Articular chondrocyte of knee joint (primary cell): ENCODE data around the gene LIN9. TPM values are rescaled to one million over a fixed set of nuclear protein-coding genes. Genes with fewer than 3 reads are reported as not detected.

ENCODE experiments used
- total RNA-seq: library from RNA; depleted of rRNA; stranded (reverse); fragments of >200 nt; gene quantifications from 2 replicates; pipeline ENCODE4 v1.2.3, GENCODE V29; 2012

Gene LIN9, protein sequence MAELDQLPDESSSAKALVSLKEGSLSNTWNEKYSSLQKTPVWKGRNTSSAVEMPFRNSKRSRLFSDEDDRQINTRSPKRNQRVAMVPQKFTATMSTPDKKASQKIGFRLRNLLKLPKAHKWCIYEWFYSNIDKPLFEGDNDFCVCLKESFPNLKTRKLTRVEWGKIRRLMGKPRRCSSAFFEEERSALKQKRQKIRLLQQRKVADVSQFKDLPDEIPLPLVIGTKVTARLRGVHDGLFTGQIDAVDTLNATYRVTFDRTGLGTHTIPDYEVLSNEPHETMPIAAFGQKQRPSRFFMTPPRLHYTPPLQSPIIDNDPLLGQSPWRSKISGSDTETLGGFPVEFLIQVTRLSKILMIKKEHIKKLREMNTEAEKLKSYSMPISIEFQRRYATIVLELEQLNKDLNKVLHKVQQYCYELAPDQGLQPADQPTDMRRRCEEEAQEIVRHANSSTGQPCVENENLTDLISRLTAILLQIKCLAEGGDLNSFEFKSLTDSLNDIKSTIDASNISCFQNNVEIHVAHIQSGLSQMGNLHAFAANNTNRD
- 5.9 and 8.1 TPM in 2 replicates for total RNA-seq

DNA sequence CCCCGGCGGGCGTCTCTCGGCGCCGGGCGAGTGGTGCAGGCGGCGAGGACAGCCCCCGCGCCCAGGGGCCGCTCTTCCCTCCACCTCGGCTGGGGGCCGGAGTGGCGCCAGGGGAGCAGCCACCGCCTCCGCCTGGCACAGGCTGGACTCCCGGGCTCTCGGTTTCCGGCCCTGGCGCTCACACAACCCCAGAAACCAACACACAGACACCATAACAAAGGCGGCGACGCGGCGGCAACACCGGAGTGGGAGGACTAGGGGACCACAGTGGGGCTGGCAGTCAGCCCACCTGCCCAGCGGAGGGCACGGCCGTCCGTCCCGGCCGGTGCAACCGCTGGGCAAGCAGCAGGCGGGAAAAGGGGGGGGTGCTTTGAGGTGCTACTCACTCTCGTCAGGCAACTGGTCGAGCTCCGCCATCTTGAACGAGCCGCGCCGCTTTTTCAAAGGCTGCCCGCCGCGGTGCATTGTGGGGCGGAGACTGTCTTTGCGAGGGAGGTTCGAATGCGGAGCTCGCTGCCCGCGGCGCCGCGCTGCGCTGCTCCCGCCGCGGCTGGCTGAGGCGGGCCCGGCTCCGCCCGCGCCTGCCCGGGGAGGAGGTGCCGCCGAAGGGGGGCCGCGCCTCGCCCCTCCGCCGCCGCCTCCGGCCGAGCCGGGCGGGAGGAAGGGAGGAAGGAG is at the start of gene LIN9:
Gene LIN9 (minus strand): TSS at position 442 of the 675 bp plus-strand sequence. CDS start 25 bp downstream, at position 417.

DNA sequence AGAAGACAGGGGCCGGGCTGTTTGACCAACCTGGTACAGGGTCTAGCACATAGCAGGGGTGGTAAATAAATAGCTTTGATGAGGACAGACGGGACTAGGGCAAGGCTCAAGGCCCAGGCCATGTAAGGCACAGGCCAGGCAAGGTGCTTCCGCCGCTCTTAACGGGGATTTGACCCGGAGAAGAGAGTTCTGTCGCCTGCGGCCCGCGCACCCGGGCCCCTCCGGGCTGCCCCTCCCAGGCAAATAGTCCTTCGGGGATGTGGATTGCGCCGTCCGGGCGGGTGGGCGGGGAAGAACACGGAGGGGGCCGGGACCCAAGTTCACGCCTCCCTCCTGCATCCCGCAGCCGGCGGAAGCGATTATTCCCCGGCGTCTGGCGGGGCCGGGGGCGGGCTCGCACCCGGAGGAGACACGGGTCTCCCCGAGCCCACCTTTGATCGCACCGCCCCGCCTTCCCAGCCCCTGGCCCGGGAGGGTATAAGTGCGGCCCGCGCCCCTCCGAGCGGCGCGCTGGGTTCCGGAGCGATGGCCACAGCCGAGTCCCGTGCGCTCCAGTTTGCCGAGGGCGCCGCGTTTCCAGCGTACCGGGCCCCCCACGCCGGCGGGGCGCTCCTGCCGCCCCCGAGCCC is 85.7 kb downstream of the LIN9 start, which contains the start of gene MIXL1:
Gene MIXL1 (plus strand): TSS at position 508 of the 629 bp plus-strand sequence. CDS start 18 bp downstream, at position 526.

DNA sequence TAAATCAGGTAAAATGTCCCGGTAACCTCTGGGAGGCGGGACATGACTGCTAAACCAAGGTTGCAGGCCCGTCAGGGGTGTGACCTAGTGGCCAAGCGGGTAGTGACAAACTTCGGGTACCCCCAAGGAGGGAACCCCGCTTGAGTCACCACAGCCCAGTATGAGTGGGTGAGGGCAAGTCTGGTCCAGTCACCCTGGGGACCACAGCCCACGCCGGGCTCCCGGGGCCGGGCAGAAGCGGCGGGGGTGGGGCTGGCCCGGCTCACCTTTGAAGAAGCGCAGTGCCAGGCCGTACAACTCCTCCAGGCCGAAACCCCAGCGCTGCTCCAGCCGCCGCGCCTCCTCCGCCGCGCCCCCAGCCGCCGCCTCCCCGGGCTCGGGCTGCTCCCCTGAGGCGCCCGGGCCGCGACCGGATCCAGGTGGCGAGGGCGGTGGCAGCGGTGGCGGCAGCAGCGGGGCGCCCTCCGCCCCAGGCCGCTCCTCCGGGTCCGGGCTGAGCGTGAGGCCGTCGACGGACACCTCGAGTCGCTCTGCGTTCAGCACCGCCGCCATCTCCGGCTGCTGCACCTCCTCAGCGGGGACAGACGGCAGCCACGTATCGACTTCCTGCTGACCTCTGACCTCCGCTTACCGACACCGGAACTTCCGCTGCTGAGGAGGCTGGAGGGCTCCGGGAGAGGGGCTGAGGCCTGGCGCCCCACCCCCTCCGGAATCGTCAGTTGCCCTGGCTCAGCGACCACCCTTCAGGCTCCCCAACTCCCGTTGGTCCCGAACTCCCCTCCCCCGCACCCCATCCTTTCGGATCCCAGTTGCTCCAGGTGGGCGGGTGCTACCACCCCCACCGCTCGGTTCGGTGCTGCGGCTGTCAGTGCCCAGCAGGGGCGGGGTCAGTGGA is 122.6 kb downstream of the LIN9 start, which contains the start of gene ACBD3:
Gene ACBD3 (minus strand): TSS at position 618 of the 895 bp plus-strand sequence. CDS start 66 bp downstream, at position 552.

Other genes starting within 250 kb of the LIN9 start
- gene H3-3A, start 246.4 kb downstream of the LIN9 start, total RNA-seq, result 171 and 206 TPM in 2 replicates
- gene ACBD3, start 122.4 kb downstream of the LIN9 start, total RNA-seq, result 100.0 and 105 TPM in 2 replicates
- gene MIXL1, start 85.5 kb downstream of the LIN9 start, total RNA-seq, result not detected in 2 replicates
- gene PARP1, start 98.9 kb upstream of the LIN9 start, total RNA-seq, result 67.2 and 72.4 TPM in 2 replicates
- under 0.01 TPM in 2 replicates for gene STUM, start 239.6 kb upstream of the LIN9 start, total RNA-seq